NT2/D1 (cell line): ENCODE measurements around the gene FMR1NB.

Experiments
- SUZ12 ChIP-seq: IDR thresholded peaks from 2 replicates; pipeline ENCODE4 v1.6.1; 2011; ENCODE audit not compliant: insufficient read length, insufficient read depth; ENCODE audit errors: extremely low read depth
- YY1 ChIP-seq: IDR thresholded peaks from 2 replicates; pipeline ENCODE4 v1.6.1; 2011; ENCODE audit not compliant: insufficient read length, insufficient read depth
- ZNF274 ChIP-seq: IDR thresholded peaks from 2 replicates; pipeline ENCODE4 v1.6.1; 2011; ENCODE audit warnings: mild to moderate bottlenecking, low read depth, low read length

DNA sequence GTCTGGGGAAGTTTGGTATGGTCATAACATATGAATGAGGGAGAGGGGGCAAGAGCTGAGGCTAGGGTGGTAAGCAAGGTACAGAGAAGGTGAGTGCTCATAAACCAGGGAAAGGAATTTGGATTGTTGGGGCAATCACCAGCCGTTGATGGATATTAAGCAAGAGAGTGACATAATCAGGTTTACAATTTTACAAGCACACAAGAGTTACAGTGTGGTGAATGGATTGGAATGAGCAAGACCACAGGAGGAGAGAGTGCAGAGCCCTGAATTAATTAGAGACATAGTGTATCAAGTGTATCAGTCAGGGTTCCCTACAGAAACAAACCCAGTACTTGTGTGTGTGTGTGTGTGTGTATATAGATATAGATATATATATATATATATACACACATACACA, 18.7 kb upstream of the FMR1NB start:
- TF ChIP-seq ZNF274 (no peak), SUZ12 (no peak), YY1 (no peak)
